ENCODE results near the gene SKP2. TPM values are rescaled to one million over a fixed set of nuclear protein-coding genes. Genes with fewer than 3 reads are reported as not detected.
A peak's percentile ranks its signal among the peaks of the same experiment; 100 is the strongest.

Gene SKP2
- total and polyA plus RNA-seq, 4 donors = 4.6 to 28.2 (median 15.4) TPM

DNA sequence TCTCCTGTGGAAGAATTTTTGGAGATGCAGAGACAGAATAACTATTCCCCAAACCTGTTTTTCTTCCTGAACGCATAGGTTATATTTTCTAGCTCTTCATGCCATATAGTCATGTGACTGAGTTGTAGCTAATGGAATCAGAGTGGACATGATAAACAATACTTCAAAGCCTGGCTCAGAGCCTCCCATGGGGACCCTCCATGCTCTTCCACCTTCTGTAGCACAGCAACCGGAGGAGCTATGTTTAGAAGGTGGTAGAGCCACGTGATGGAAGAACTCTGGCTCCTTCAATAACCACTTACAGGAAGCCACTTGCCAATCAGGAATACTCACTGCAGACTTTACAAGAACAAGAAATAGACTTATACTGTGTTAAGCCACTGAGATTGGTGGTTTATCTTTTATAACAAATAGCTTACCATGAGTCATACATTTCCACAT, 50.6 kb downstream of the SKP2 start:
- no peak overlapping the region for H3K9ac ChIP-seq (ENCODE audit: low read depth in 1 of 2, low read length in 2 of 2)
- WGBS = 82% methylated on average over 3 of the region's 3 CpGs
- H3K36me3 ChIP-seq (ENCODE audit: control insufficient read depth in 4 of 4, insufficient read depth in 3 of 4, low read depth in 1 of 4, low read length in 3 of 4) = peaks cover 0 to 63% (median 44%) of the 10 kb centered on the region in 4 donors
- H3K27me3 ChIP-seq (ENCODE audit: control insufficient read depth in 4 of 4, insufficient read depth in 4 of 4, low read length in 3 of 4) = no peaks in the 10 kb centered on the region
- H3K27ac ChIP-seq (ENCODE audit: low read depth in 1 of 2, low read length in 2 of 2) = no peak overlapping the region
- H3K4me3 ChIP-seq (ENCODE audit: low read depth in 1 of 3, low read length in 3 of 3) = no peak overlapping the region
- peaks cover 0 to 6% (median 5%) of the 10 kb centered on the region in 4 donors for H3K4me1 ChIP-seq (ENCODE audit: control insufficient read depth in 4 of 4, insufficient read depth in 4 of 4, low read length in 3 of 4)
- TF ChIP-seq SP1 (IDR thresholded peaks at IDR 0.05) = no peak
- TF ChIP-seq, protein P1, sequence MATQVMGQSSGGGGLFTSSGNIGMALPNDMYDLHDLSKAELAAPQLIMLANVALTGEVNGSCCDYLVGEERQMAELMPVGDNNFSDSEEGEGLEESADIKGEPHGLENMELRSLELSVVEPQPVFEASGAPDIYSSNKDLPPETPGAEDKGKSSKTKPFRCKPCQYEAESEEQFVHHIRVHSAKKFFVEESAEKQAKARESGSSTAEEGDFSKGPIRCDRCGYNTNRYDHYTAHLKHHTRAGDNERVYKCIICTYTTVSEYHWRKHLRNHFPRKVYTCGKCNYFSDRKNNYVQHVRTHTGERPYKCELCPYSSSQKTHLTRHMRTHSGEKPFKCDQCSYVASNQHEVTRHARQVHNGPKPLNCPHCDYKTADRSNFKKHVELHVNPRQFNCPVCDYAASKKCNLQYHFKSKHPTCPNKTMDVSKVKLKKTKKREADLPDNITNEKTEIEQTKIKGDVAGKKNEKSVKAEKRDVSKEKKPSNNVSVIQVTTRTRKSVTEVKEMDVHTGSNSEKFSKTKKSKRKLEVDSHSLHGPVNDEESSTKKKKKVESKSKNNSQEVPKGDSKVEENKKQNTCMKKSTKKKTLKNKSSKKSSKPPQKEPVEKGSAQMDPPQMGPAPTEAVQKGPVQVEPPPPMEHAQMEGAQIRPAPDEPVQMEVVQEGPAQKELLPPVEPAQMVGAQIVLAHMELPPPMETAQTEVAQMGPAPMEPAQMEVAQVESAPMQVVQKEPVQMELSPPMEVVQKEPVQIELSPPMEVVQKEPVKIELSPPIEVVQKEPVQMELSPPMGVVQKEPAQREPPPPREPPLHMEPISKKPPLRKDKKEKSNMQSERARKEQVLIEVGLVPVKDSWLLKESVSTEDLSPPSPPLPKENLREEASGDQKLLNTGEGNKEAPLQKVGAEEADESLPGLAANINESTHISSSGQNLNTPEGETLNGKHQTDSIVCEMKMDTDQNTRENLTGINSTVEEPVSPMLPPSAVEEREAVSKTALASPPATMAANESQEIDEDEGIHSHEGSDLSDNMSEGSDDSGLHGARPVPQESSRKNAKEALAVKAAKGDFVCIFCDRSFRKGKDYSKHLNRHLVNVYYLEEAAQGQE (IDR thresholded peaks at IDR 0.05) = no peak
- no peak for TF ChIP-seq EGR1 (IDR thresholded peaks at IDR 0.05; ENCODE audit: low read depth in 2 of 2)
- TF ChIP-seq HNF4A (conservative IDR thresholded peaks at IDR 0.05) = no peak
- TF ChIP-seq, protein P2, sequence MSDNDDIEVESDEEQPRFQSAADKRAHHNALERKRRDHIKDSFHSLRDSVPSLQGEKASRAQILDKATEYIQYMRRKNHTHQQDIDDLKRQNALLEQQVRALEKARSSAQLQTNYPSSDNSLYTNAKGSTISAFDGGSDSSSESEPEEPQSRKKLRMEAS (IDR thresholded peaks at IDR 0.05) = no peak
- no peak for TF ChIP-seq RAD21 (IDR thresholded peaks at IDR 0.05)
- TF ChIP-seq YY1 (IDR thresholded peaks at IDR 0.05) = no peak
- no peak for TF ChIP-seq JUND (IDR thresholded peaks at IDR 0.05)
- TF ChIP-seq, protein P3, sequence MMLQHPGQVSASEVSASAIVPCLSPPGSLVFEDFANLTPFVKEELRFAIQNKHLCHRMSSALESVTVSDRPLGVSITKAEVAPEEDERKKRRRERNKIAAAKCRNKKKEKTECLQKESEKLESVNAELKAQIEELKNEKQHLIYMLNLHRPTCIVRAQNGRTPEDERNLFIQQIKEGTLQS (IDR thresholded peaks at IDR 0.05) = no peak
- TF ChIP-seq RXRA (IDR thresholded peaks at IDR 0.05) = no peak
- TF ChIP-seq FOXA1 (IDR thresholded peaks at IDR 0.05) = no peak
- TF ChIP-seq TAF1 (conservative IDR thresholded peaks at IDR 0.05) = no peak
- TF ChIP-seq NR2F2 (IDR thresholded peaks at IDR 0.05) = no peak
- DNase-seq (ENCODE audit: low spot score) = no peak
- no peaks in the 10 kb centered on the region for H3K9me3 ChIP-seq (ENCODE audit: control insufficient read depth in 4 of 4, low read length in 3 of 4)

DNA sequence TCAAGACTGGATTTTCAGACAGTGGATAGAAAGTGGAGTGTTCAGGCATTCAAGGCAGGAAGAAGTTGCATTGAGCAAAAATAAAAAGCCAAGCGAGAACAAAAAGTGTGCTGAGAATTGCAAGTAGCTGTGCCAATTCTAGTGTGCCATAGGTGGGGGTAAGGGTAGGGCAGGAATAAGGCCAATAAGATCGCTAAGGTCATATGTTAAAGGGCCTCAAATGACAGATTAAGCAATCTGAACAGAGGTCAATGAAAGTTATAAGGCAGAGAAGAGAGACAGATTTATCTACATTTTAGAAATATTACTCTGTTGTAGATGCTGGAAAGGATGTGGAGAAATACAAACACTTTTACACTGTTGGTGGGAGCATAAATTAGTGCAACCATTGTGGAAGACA, 53.4 kb downstream of the SKP2 start:
- H3K36me3 ChIP-seq (ENCODE audit: control insufficient read depth in 4 of 4, insufficient read depth in 3 of 4, low read depth in 1 of 4, low read length in 3 of 4) = peaks cover 0 to 49% (median 32%) of the 10 kb centered on the region in 4 donors
- no peaks in the 10 kb centered on the region for H3K9me3 ChIP-seq (ENCODE audit: control insufficient read depth in 4 of 4, low read length in 3 of 4)
- no peak overlapping the region for H3K27ac ChIP-seq (ENCODE audit: low read depth in 1 of 2, low read length in 2 of 2)
- 44% methylated on average over 2 of the region's 2 CpGs for WGBS
- H3K4me3 ChIP-seq (ENCODE audit: low read depth in 1 of 3, low read length in 3 of 3) = no peak overlapping the region
- DNase-seq (ENCODE audit: low spot score) = no peak
- H3K27me3 ChIP-seq (ENCODE audit: control insufficient read depth in 4 of 4, insufficient read depth in 4 of 4, low read length in 3 of 4) = no peaks in the 10 kb centered on the region
- H3K9ac ChIP-seq (ENCODE audit: low read depth in 1 of 2, low read length in 2 of 2) = no peak overlapping the region
- TF ChIP-seq, protein P2 (IDR thresholded peaks at IDR 0.05) = peak; percentile 12
- no peak for TF ChIP-seq JUND (IDR thresholded peaks at IDR 0.05)
- TF ChIP-seq, protein P1 (IDR thresholded peaks at IDR 0.05) = no peak
- no peak for TF ChIP-seq GABPA (IDR thresholded peaks at IDR 0.05 in 1 of 2, conservative IDR thresholded peaks at IDR 0.05 in 1 of 2)
- TF ChIP-seq HNF4A (conservative IDR thresholded peaks at IDR 0.05) = peak; percentile 47 to 57
- peak; percentile 48 for TF ChIP-seq NR2F2 (IDR thresholded peaks at IDR 0.05)
- peak; percentile 55 to 60 for TF ChIP-seq RXRA (IDR thresholded peaks at IDR 0.05)
- peak in 1 of 2 donors; percentile 32 for TF ChIP-seq RAD21 (IDR thresholded peaks at IDR 0.05)
- TF ChIP-seq, protein P4, sequence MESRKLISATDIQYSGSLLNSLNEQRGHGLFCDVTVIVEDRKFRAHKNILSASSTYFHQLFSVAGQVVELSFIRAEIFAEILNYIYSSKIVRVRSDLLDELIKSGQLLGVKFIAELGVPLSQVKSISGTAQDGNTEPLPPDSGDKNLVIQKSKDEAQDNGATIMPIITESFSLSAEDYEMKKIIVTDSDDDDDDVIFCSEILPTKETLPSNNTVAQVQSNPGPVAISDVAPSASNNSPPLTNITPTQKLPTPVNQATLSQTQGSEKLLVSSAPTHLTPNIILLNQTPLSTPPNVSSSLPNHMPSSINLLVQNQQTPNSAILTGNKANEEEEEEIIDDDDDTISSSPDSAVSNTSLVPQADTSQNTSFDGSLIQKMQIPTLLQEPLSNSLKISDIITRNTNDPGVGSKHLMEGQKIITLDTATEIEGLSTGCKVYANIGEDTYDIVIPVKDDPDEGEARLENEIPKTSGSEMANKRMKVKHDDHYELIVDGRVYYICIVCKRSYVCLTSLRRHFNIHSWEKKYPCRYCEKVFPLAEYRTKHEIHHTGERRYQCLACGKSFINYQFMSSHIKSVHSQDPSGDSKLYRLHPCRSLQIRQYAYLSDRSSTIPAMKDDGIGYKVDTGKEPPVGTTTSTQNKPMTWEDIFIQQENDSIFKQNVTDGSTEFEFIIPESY (IDR thresholded peaks at IDR 0.05) = no peak
- peaks cover 0 to 9% (median 5%) of the 10 kb centered on the region in 4 donors for H3K4me1 ChIP-seq (ENCODE audit: control insufficient read depth in 4 of 4, insufficient read depth in 4 of 4, low read length in 3 of 4)
